Fibroblast of villous mesenchyme (primary cell): ENCODE measurements around the gene FRMD1. TPM values are rescaled to one million over a fixed set of nuclear protein-coding genes. Genes with fewer than 3 reads are reported as not detected.

Experiments
- DNase-seq: peaks from one replicate; pipeline ENCODE4 v3.0.0-alpha.2; 2010; ENCODE audit warnings: low read depth
- H3K4me3 ChIP-seq: 2 replicates; pipeline ENCODE4 v1.5.1; 2011; ENCODE audit warnings: low read depth, mild to moderate bottlenecking, low read length
- total RNA-seq: library from RNA; depleted of rRNA; stranded (reverse); fragments of >200 nt; gene quantifications from 2 replicates; pipeline ENCODE4 v1.2.3, GENCODE V29; 2012
- TF ChIP-seq, protein P1 (sequence below): IDR thresholded peaks from 2 replicates; pipeline ENCODE4 v1.5.1; 2012; ENCODE audit warnings: low read depth, mild to moderate bottlenecking, low read length; ENCODE audit not compliant: insufficient read depth

FRMD1 gene
- total RNA-seq, 1 donor: not detected

DNA sequence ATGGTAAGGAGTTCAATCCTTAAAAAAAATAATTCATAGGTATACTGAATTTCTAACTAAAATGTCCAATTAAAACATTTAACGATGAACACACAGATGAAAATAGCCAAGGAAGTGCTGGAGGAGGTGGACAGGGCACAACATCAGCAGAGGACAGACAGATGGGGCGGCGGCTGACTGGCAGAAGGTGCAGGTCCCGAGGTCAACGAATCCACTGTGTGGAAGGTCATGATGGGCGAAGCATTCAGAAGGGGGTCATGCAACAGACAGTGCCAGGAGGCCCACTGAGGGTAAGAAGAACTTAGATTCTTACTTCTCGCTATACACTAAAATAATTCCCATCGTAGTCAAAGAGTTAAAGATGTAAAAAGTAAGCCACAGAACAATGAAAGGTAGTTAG, 34.2 kb upstream of the FRMD1 start:
- TF ChIP-seq, protein P1, sequence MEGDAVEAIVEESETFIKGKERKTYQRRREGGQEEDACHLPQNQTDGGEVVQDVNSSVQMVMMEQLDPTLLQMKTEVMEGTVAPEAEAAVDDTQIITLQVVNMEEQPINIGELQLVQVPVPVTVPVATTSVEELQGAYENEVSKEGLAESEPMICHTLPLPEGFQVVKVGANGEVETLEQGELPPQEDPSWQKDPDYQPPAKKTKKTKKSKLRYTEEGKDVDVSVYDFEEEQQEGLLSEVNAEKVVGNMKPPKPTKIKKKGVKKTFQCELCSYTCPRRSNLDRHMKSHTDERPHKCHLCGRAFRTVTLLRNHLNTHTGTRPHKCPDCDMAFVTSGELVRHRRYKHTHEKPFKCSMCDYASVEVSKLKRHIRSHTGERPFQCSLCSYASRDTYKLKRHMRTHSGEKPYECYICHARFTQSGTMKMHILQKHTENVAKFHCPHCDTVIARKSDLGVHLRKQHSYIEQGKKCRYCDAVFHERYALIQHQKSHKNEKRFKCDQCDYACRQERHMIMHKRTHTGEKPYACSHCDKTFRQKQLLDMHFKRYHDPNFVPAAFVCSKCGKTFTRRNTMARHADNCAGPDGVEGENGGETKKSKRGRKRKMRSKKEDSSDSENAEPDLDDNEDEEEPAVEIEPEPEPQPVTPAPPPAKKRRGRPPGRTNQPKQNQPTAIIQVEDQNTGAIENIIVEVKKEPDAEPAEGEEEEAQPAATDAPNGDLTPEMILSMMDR: no peak

DNA sequence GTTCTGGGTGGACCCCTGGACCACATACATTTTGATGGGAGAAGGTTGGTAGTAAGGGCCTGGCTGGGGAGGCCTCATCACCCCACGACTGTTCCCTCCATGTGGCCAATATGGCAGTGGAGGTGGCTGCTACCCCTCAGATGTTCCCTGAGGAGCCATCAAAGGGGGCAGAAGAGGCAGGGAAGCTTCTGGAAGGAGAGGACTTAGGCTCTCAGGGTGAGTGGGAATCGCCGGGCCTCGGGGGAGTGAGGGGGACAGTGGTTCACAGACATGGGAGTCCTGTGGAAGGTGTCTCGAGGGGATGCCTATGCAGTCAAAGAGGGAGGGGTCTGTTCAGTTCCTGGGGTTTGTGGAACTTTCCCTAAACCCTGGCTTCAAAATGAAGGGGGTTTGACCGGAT, 32.9 kb upstream of the FRMD1 start:
- no peak for DNase-seq
- no peak overlapping the region for H3K4me3 ChIP-seq
- TF ChIP-seq, protein P1: no peak

More for the DNA sequence above, 34.2 kb upstream of the FRMD1 start:
- no peak for DNase-seq
- H3K4me3 ChIP-seq: no peak overlapping the region

DNA sequence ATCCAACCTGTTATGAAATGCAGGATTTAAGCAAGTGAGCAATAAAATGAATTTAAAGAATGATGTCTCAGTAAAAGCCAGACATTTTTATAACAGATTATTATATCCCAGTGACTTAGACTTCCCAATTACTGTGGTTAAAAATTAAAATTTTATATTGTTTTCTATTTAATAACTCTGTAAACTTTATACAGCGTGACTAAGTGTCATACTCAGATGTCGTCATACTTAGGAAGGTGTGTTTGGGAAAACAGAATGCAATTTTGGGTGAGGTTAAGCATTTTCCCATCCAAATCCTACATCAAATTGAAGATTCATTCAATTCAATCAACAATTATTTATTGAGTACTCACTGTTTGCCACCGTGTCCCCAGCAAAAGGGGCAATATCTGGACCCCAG, 31.4 kb upstream of the FRMD1 start:
- TF ChIP-seq, protein P1: no peak
- no peak for DNase-seq

DNA sequence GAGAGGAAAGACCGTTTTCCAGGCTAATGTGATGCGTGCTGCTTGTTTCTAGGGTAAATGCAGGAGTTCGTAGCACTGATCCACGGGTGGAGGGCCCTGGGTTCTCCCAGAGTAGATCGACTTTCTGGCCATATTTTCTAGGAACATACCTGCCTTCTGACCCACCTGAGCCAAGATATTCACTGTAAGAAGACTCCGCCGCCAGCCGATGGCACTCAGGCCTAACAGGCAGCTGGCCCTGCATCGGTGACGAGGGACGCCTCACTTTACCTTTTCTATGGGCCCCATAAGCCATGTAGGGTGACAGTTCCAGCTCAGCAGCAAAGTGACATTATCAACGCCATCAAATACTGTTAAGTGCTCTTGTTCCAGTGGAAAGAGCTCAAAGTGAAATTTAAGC, 30.2 kb upstream of the FRMD1 start:
- DNase-seq: no peak
- TF ChIP-seq, protein P1: no peak
- H3K4me3 ChIP-seq: no peak overlapping the region

More for the DNA sequence above, 31.4 kb upstream of the FRMD1 start:
- no peak overlapping the region for H3K4me3 ChIP-seq

DNA sequence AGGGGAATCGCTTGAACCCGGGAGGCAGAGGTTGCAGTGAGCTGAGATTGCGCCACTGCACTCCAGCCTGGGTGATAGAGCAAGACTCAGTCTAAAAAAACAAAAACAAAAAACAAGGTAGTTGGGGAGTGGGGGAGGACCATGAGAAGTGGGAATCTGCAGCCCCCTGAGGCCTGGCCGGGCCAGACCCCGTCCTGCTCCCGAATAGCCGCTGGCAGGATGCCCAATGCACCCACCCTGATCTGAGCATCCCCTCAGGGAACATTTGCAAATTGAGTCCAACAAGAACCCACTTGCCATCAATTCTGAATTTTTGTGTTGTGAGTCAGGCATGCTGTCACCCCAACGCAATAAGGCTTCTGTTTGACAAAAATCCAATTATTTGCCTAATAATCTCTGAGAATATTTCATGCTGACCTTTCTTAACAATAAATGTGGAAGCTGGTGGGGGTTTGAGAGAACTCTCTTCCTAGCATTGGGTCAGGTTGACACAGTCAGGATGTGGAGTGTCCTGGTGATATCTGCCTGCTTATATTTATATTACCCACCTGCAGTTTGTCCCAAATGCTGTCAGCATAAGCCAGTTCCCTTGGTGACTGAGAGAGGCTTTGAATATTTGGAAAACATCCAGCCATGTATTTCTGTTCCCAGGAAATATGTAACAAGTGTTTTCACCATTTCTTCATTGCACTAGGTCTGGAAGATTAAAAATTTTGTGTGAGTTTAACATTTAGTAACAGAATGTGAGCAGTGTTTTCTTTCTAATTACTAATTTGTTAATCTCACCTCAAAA, 28.4 kb upstream of the FRMD1 start:
- no peak overlapping the region for H3K4me3 ChIP-seq
- no peak for DNase-seq
- TF ChIP-seq, protein P1: no peak

DNA sequence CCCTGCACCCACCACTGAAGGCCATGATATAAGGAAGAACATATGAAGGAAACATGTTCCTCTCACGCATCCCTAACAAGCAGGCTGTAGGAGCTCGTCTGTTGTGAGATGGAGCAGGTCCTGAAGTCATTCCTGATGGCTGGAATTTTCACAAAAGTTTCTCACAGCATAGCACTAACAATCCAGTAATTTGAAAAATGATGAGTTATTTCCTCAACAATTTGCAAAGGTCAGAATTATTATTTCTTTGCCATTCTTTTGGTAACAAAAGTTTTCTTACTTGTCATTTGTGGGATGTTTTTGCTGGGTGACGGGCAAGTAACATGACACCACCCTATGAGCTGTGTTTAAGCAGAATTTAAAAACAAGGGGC, 27.6 kb upstream of the FRMD1 start:
- H3K4me3 ChIP-seq: no peak overlapping the region
- TF ChIP-seq, protein P1: no peak
- DNase-seq: no peak
